UCSD-AML1 (cell line): ENCODE measurements around the gene SIM1.
A peak's percentile ranks its signal among the peaks of the same experiment; 100 is the strongest.

Experiments used
- DNase-seq: peaks from one replicate; lab custom pipeline; 2025; ENCODE audit not compliant: unreplicated experiment; lab: John Stamatoyannopoulos, UW

Gene SIM1

DNA sequence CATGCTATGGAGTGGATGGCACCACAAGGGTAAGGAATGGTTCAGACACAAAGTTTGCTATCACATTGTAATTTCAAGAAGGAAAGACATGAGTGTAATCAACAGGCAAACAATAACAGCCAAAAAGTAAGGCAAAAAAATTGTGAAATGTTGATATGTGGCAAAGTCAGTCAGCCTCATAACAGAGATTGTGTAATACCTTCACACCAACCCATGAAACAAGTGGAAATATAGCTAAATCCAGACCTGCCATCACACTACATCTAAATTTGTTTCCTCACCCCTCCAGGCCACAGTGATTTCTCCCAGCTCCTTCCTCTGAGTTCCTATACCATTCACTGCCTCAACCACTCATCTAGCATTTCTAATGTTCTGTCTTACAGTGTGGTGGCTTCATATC lies 37.3 kb downstream of the SIM1 start:
- no peak for DNase-seq

DNA sequence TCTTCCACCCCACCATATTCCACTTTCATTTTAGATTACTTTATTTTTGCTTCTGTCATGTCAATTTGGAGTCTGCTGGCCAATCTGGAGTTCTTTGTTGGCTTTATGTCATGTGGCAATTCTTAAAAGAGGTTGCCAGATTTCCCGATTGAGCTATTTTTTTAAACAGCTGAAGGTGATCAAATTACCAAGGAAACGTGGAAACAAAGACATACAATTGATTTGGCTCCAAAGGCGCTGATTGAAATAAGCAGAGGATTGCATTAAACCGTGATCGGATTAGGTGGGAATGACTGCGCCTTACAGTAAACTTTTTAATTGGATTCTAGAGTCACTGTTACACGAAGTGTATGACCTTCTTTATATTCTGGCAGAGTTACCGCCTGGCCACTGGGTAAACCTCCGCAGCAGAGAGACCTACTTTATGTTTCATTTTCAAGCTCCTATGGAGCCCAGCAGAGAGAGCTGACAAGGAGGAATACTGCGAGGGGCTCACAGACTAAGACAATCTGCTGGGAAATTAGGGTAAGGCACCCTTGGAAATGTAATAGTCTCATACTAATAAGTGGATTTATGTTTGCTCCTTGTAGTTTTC lies 37.9 kb downstream of the SIM1 start:
- no peak for DNase-seq

DNA sequence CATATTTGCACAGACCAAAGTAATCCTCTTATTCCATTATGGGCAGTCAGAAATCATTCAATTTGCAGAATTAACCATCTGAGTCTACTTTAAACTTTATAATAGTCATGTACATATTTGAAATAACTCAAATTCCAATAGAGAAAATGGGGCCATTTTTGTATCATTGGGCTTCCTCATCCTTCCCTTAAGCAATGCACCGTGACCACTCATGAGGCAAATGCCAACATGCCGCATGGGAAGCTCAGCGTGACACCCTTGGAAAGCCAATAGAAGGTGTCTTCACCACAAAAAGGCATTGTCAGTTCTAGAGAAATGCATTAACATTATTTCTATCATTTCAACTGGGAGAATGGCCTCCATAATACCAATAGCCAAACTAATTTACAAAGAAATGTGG lies 38.5 kb downstream of the SIM1 start:
- DNase-seq, result no peak

DNA sequence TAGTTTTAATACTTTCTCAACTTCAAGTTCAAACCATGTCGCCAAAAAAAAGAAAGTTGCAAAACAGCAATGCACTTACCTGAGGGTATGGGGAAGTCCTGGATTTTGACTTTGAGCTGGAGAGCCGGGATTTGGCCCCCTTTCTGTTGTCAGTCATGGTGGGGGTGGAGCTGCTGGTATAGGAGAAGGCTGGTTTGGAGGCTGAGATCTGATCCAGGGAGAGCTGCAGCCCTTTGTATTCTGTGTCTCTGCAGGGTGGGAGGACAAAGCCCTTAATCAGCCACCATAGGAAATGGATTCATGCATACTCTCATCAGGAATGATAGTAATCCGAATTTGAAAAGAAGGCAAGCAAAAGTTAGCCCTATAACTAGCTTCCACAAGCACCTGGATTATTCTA lies 44.0 kb downstream of the SIM1 start:
- no peak for DNase-seq

DNA sequence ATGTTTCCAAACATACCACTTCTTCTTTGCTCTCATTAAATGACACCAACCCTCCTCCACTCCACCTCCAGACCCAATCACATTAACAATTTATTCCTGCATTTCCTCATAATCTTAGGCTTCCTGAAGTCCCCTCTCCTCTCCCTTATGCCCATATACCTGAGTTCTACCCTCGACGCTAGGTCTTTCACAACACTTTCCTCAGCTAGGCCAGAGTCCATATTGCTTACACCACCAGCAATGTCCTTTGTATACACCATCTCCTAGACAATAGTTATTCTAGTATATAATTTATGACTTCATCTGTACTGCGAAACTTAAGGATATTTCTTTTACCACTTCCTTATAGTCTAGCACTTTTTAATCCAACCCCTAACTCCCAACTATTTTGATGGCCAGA lies 47.7 kb downstream of the SIM1 start:
- DNase-seq, result no peak

DNA sequence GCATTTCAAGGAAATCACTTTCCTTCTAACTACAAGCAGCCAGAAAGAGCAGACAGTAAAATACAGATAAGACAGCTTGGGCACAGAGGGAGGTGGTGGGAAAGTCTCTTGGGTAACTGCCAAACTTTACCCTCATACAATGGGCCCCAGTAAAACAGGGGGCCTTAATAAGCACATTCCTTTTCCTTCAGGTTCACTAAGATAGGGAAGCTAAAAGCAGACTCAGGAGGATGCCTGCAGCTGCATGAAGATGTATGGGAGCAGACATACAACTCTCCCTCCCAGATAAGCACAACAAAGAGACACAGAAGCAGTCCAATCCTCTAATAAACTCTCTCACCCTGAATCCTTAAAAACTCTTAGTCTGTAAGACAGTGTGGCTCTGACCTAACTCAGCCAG lies 49.0 kb downstream of the SIM1 start:
- no peak for DNase-seq

DNA sequence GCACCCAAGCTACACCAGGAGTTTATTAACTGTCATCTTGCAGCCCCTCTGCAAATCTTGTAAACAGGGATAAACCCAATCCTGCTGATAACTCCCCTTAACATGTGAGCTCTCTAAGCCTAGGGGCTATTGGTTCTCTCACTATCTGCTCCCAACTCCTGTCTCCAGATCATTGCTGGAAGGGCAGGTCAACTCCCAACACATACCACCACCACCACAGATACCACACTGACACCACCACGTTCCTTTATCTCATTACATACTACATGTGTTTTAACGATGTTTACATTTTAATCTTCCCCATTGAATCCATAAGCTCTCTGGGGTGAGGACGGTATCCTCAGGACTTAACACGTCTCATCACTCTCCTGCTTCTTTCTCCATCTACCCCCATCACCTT lies 51.8 kb downstream of the SIM1 start:
- no peak for DNase-seq

DNA sequence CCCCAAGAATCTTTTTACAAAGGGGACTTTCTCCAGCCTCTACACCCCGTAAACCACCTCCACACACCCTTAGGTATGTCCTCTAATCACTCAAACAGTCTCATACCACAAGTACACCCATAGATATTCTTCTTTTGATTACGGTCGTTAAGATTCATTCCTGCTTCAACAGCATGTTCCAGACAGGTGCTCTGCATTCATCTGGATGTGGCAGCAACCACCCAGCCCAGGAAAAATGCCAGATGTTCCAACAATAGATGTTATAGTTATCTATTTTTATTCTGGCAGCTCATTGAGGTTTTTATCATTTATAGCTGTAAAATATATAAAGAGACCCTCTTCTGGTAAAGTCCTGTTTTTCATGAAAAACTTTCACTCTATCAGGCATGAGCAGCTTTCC lies 60.7 kb downstream of the SIM1 start:
- DNase-seq, result no peak

DNA sequence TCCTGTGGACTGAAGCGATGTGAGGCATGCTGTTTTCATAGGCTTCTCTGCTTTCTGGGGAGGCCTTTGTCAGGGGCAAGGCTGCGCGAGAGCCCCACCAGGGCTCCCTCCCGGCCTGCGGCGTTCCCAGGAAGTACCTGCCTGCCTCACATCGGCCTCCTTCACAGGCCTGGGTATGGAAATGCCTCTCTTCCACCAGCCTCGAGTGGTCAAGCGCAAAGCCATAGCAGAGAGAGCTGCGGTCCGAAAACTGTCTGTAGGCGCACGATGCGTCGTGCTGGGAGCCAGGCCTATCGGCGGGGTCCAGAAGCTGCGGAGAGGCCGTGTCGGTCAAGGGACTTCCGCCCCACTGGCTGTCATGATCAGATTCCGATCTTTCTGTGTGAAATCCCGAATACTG lies 71.2 kb downstream of the SIM1 start:
- DNase-seq, result no peak

DNA sequence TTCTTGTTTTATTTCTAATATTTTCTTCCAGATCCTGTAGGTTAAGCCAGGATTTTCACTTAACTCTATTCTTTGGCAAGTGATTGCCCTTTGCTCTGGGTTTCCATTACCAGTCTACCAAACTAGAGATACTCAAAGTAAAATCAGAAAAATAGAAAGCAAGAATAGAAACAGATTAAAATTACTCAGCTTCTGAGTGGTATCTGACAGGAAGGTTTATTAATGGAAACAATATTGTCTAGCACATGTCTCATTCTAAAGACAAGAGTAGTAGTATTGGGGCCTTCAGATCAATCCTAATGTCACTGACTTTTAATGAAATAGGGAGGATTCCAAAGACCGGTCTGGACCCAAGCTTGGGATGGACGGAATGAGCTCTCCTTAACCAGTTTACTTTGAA lies 72.3 kb downstream of the SIM1 start:
- no peak for DNase-seq

DNA sequence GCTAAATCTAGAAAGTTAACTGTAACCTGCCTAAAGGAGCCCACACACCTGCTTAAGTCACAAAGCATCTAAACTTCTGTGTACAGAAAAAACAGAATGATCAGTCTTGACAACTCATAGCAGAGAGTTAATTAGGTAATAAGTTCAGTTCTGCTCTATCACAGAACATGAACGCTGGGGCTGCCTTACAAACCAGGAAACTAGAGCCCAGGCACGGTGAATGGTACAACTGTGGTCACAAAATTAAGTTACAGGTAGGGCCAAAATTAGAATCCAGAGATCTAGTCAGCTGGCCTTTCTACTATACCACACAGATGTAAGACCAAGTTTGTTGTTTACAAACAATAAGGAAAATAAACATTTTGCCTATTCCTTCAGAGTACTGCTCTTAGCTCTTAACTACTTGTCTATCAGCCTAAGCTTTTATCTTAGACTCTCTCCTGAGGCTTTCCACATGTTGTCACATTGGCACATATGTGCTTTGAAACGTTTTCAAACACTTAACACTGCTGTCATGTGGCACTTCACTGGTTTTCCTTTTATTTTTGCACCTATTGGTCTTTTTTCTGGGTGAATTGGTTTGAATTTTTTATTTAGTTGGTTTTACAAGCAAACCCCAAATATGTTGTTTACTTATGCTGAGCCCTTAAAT lies 75.7 kb downstream of the SIM1 start:
- DNase-seq, result no peak

DNA sequence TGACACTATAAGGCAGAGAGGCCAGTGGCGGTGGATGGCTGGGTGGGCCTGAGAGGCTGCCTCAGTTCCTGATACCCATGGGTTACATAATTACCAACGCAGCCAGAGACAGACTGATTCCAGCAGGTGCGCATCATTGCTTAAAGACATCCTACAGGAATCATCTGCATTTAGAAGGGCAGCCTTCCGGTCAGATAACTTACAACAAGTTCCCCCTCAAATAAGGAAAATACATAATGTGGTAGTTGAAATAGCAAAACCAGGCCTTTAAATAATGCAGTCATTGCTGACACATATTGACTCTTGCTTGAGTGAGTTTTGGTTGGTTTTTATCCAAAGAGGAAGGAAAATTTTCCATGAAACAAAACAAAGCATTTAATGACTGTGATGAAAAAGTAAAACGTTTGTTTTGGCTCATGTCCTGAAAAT lies 81.9 kb downstream of the SIM1 start:
- DNase-seq, result no peak

DNA sequence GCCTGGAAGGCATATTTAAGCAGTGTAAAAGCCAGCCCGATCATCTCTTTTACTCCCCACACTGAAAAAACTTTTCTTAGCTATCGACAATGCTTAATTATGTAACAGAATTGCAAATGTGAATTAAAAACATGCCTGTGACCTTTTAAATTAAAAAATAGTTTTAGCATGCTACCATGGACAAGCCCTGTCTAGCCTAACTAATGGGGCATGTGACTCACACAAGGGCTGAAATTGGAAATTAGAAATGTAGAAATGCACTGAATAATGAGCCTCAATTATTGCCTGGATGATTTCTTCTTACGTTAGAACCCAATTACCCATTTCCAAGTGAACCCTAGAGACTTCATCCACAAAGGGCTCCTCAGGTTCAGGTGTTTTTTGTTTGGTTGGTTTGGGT lies 82.7 kb downstream of the SIM1 start:
- DNase-seq, result no peak

DNA sequence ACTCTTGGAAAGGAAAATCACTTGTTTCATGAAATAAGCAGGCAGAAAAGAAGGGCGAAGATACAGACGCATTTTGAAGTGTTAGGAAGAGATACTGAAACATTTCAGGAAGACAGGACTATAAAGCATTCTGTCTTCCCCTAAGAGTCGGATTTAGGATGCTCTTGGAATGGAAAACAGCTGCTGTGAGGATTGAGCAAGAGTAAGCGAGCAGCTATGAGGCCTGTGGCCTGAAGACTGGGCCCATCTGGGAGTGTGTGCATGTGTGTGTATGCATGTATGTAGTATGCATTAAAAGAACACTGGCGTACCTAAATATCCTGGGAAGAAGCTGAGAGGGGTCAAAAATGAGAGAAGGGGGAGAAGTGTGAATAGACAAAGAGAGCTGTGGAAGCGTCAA lies 83.6 kb downstream of the SIM1 start:
- no peak for DNase-seq

DNA sequence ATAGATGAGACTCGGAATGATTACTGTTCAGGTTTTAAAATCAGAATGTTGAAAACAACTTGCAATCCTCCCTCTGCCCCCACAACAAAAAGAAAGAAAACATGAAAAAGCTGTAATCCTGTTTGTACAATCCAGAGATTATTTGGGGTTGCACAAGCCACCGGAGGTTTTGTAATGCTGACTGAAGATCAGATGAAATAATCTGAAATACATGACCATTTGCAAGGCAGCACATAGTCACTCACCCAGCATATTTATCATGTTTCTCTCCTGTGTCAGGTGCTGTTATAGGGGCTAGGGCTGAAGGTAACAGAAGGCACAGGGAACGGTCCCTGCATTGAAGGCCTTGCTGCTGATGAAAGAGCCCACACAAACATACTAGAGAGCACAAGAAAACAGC lies 85.3 kb downstream of the SIM1 start:
- no peak for DNase-seq

DNA sequence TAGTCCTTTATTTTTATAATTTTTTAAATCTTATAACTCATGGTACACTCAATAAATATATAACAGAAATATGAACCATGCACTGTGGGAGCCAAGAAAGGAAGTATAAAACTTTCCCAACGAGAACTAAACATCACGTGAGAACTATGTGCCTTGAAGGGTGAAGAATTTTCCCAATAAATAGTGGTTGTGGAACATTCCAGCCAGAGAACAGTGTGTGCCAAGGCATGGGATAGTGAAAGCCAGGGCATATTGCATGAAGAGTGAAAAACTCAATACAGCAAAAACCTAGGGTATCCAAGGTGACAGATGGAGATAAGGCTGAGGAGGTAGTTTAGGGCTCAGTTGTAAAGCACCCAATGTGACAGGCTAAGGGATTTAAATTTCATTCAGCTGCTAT lies 86.1 kb downstream of the SIM1 start:
- no peak for DNase-seq

DNA sequence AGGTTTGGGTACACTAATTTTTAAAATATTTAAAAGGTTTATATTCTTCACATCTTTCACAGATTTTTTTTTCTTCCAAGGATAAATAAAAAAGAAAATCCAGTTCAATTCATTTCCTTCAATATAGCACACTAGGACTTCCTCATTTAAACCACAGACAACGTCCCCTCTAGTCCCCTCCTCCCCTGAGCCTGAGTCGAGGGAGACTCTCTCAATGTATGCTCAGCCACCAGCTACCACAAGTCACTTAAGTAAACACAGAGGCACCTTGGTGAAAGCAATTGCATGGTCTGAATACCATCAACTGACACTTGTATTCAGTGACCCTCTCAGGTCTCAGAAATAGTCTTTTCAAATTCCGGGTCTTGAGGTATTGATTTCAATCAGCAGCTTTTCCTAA lies 88.6 kb downstream of the SIM1 start:
- DNase-seq, result peak; percentile 8

DNA sequence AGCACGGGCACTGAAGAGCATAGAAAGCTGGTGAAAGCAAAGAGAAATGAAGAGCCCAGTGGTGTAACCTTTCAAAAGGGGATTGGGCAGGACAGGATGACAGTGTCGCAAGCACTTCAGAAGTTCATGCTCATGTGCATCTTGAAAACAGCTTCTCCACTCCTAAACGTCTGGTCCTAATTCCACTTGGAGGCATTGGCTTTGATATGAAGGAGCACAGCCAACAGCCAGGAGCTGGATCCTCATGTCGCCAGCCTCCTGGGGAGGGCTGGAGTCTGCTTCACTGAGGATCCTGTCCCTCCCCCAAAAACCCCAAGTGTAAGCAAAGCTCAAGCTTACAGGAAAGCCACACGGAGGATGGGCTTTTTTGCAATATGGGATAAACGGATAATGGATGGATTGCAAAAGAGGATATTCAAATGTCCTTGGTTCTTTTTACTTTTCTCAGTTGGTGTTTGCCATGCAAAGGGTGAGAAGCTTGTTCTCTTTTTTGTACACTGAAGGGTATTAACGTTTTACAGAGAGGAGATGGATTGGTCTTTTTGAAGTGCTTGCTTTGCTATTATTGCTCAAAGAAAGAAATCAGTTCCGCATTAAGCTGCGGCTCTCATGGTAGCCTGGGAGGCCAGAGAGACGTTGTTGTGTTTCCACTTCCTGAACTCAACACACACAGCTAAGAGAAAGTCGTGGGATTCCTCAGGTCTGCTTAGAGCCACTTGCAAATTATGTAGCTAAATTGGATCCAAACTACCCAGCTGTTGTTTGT lies 92.2 kb downstream of the SIM1 start:
- DNase-seq, result no peak

DNA sequence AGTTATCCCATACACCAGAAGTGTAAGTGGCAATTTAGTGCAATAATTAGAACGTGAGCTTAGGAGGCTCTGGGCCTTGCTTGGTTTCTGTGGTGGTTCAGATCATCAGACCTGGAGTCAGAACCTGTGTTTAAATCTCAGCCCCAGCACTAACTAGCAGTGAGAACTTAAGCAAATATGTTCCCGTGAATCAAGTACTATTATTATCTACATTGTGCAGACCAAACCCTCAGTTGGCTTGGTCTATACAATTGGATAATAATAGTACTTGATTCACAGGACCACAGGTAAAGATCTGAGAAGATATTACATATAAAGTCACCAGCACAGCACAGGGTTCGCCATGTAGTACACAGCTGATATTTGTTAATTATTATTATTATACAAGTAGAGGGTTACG lies 93.1 kb downstream of the SIM1 start:
- DNase-seq, result no peak

DNA sequence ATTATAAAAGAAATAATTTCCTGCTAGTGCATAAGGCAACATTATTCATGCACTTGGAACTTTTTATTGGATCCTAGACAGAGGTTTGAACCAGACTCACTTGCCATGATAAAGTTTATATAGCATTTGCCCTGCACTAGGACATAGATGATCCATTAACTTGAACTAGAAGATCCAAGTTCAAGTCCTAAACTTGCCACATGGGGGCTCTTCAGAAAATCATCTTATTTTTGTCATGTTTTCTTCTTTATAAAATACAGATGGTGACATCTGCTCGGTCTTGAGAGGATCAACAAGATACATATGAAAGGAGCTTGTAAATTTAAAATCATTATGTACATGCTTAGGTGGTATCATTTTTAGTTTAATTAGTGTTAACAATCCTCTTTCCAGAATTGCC lies 94.5 kb downstream of the SIM1 start:
- DNase-seq, result no peak

DNA sequence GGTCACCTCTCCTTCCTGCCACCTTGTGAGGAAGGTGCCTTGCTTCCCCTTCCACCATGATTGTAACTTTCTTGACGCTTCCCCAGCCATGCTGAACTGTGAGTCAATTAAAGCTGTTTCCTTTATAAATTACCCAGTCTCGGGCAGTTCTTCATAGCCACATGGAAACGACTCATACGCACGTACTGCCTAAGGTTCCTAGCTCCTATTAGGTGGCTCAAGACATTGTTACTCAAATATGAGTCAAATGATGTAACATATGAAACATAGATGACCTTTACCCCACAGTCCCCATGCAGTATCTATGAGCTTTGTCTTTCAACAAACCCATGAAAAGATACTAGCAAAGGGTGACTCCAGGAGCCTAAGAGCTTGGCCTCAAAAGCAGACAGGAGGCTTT lies 98.3 kb downstream of the SIM1 start:
- no peak for DNase-seq

DNA sequence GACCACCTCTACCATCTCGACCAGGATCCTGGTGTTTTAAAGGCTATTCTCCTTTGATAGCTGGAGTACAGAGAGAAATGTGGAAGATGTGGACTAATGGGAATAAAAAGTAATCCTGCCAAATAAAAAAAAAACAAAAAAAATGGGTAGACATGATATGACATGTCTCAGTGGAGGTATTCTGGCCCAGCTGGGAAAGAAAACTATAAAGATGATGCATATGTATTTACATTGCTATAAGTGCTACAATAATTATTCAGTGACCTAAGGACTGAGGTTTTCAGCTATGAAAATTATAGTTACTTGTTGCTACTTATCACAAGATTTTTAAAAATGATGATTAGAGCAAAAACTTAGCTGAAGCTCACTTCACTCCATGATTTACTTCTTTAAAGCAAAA lies 101.1 kb downstream of the SIM1 start:
- DNase-seq, result no peak
